ENCODE measurements around the gene SCP2D1. TPM values are rescaled to one million over a fixed set of nuclear protein-coding genes. Genes with fewer than 3 reads are reported as not detected.

The SCP2D1 gene
- total RNA-seq, 2 donors from 2014 or later = not detected

DNA sequence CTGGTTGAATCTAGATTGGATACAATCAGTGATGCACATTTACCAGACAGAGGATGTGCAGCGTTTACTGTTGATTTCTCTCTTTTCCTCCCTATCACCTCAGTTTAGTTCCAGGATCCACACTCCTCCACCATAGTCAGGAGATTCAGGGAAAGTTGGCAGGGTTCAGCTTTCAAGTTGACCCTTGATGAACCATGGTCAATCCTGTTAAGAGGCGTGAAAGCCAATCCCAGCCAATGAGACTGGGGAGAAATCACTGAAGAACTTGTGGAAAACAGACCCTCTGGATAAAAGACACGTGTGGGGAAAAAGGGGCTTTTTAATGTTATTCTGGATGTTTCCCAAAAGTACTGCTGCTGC, 19.2 kb upstream of the SCP2D1 start:
- H3K9me3 ChIP-seq (ENCODE audit: control insufficient read depth, low read length, poor library complexity, severe bottlenecking) = no peaks in the 10 kb centered on the region
- Mint-ChIP-seq H3K4me3 (peak overlapping the region; percentile 92), H3K4me1 (peaks cover 8% of the 10 kb centered on the region), H3K27me3 (peaks cover 15% of the 10 kb centered on the region), H3K27ac (peak overlapping the region; percentile 98), H3K36me3 (ENCODE audit: low read depth) (no peaks in the 10 kb centered on the region)
- ATAC-seq = no peak
- DNase-seq = no peak

DNA sequence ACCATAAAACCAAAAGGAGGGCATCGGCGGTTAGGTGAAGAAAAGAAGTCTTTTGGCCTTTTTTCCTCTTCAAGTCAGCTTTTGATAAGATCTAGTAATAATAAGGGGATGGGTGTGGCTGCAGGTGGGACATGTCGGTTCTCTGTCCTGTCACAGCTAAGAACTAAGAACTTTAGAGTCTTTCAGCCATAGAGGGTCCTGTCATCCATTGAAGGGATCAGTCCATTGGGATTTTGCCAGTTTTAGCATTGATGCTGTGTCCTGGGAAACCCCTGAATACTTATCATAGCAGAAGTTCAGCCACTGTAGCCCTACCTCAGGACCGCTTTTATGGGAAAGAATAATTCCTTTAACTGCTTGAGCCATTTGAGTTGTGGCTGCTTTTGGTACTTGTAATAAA, 18.2 kb upstream of the SCP2D1 start:
- ATAC-seq = no peak
- H3K36me3 Mint-ChIP-seq (ENCODE audit: low read depth) = no peaks in the 10 kb centered on the region
- no peak for DNase-seq
- peaks cover 8% of the 10 kb centered on the region for H3K4me1 Mint-ChIP-seq
- H3K9me3 ChIP-seq (ENCODE audit: control insufficient read depth, low read length, poor library complexity, severe bottlenecking) = no peaks in the 10 kb centered on the region
- H3K27ac Mint-ChIP-seq = peak overlapping the region; percentile 98
- H3K4me3 Mint-ChIP-seq = no peak overlapping the region
- H3K27me3 Mint-ChIP-seq = peaks cover 7% of the 10 kb centered on the region

DNA sequence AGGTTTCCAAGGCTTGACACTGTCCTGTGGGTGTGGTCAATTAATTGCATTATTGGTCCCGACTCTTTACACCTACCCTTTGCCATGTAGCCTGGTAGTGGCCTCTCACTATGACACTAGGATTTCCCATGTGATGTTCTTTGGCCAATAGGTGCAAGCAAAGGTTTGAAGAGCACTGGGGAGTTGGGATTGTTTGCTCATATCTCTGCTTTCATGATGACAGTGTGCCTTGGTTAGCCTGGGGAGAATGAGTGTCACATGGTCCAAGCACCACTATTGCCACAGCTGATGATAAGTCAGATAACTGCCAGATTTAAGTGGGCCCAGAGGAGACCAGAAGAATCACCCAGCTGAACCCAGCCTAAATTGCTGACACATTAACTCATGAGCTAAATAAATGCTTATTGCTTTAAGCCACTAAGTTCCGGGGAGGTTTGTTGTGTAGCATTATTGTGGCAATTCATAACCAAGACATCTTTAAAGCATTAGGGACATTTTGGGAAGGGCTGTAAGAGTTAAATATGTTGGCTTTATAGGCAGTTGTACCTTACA, 17.2 kb upstream of the SCP2D1 start:
- Mint-ChIP-seq H3K27ac (no peak overlapping the region), H3K4me3 (no peak overlapping the region), H3K4me1 (peaks cover 8% of the 10 kb centered on the region), H3K36me3 (ENCODE audit: low read depth) (no peaks in the 10 kb centered on the region), H3K27me3 (no peaks in the 10 kb centered on the region)
- ATAC-seq (no peak), DNase-seq (no peak)
- no peaks in the 10 kb centered on the region for H3K9me3 ChIP-seq (ENCODE audit: control insufficient read depth, low read length, poor library complexity, severe bottlenecking)

DNA sequence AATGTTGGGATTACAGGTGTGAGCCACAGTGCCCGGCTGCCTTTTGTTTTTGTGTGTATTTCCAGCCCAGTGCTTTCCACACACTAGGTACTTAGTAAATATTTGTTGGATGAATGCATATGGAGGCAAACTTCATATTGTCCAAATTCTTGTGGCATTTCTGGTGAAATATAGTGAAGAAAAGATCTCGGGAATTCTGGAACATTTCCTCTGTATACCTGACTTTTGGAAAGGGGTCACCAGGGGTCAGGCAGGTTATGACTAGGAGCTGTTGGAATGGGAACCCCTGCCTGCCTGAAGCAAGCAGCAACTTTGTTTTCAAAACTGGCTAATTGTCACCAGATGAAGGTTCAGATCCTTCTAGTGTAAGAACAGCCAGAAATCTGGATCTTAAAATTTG, 12.1 kb upstream of the SCP2D1 start:
- Mint-ChIP-seq H3K4me3 (no peak overlapping the region), H3K27ac (no peak overlapping the region), H3K36me3 (ENCODE audit: low read depth) (no peaks in the 10 kb centered on the region), H3K4me1 (no peaks in the 10 kb centered on the region), H3K27me3 (peaks cover 4% of the 10 kb centered on the region)
- H3K9me3 ChIP-seq (ENCODE audit: control insufficient read depth, low read length, poor library complexity, severe bottlenecking) = no peaks in the 10 kb centered on the region
- ATAC-seq = no peak
- DNase-seq = no peak

DNA sequence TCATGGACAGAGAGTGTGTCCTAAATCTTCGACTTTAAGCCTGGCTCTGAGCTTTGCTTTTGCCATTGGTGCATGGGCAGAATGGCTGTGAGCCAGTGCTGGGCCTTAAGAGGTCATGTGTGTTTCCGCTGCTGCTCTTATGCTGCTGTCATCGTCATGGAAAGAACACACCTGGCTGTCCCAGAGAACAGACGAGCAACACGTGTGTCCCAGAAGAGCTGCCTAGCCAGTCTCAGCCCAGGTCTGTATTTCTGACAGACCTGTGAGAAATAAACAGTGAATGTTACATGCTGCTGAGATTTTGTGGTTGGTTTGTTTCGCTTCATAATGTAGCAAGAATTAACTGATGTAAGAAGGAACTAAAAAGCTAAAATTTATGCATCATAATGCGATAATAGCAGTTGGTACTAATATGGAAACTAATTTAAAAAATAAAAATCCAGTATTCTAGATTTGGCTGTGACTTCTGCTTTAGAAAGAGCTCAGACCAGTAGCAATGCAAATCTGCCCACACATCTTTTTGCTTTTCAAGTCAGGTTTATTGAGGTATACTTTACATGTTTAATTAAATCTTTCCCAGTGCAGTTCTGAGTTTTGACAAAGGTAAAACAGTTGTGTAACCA, 11.5 kb upstream of the SCP2D1 start:
- H3K27me3 Mint-ChIP-seq = peaks cover 4% of the 10 kb centered on the region
- H3K9me3 ChIP-seq (ENCODE audit: control insufficient read depth, low read length, poor library complexity, severe bottlenecking) = no peaks in the 10 kb centered on the region
- H3K36me3 Mint-ChIP-seq (ENCODE audit: low read depth) = no peaks in the 10 kb centered on the region
- H3K4me3 Mint-ChIP-seq = no peak overlapping the region
- H3K4me1 Mint-ChIP-seq = no peaks in the 10 kb centered on the region
- ATAC-seq (no peak), DNase-seq (no peak)
- H3K27ac Mint-ChIP-seq = no peak overlapping the region

DNA sequence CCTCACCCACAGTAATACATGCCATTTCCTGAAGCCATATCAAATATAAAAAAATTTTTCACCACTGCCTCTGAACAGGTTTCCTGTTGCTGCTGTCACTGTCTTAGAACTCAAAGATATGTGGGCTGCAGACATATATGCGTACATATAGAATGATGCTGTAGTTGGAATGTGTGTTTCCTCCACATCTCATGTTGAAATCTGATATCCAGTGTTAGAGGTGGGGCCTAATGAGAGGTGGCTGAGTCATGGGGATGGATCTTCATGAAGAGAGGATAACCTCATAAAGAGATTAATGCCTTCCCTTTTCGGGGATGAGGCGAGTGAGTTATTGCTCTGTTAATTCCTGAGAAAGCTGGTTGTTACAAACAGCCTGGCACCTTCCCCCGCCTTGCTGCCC, 7.7 kb upstream of the SCP2D1 start:
- H3K9me3 ChIP-seq (ENCODE audit: control insufficient read depth, low read length, poor library complexity, severe bottlenecking) = no peaks in the 10 kb centered on the region
- ATAC-seq (no peak), DNase-seq (no peak)
- no peak overlapping the region for H3K27ac Mint-ChIP-seq
- H3K27me3 Mint-ChIP-seq = peaks cover 22% of the 10 kb centered on the region
- no peaks in the 10 kb centered on the region for H3K36me3 Mint-ChIP-seq (ENCODE audit: low read depth)
- no peaks in the 10 kb centered on the region for H3K4me1 Mint-ChIP-seq
- H3K4me3 Mint-ChIP-seq = no peak overlapping the region

DNA sequence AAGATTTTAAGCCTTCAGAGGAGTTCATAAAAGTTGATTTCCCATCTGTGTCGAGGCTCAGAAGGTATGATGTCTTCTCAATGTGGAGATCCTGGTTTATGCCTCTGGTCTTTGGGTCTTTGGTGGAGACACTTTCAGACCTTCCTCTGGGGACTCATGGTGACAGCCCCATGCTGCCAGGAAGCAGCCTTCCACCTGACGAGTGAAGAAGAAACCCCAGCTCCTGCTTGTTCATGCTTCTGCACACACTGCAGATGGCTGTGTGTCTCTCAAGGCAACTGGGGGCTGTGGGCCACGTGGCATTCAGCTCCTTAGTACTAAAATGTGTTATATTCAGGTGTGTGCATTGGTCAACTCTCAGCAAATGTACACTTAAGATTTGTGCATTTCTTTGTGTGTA, 4.9 kb upstream of the SCP2D1 start:
- H3K4me1 Mint-ChIP-seq = no peaks in the 10 kb centered on the region
- no peak for ATAC-seq
- no peaks in the 10 kb centered on the region for H3K36me3 Mint-ChIP-seq (ENCODE audit: low read depth)
- peaks cover 40% of the 10 kb centered on the region for H3K27me3 Mint-ChIP-seq
- H3K9me3 ChIP-seq (ENCODE audit: control insufficient read depth, low read length, poor library complexity, severe bottlenecking) = no peaks in the 10 kb centered on the region
- no peak overlapping the region for H3K27ac Mint-ChIP-seq
- no peak for DNase-seq
- H3K4me3 Mint-ChIP-seq = no peak overlapping the region

DNA sequence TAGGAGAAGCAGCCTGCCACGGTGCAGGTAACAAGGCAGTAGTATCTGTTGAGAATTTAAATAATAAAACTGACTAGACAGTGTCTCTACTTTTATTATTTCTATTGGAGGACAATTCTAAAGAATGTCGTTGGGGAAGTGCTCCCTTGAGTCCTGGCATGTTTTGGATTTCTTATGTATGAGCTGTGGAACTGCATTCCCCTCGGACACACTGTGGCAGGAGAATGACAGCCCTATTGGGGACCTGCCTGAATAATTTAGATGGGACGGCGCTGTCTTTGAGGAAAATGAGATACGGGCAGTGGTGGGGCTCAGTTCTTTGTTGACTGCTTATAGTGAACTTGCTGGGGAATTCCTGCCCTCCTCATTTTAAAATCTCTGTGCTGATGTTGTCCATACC, 2.4 kb upstream of the SCP2D1 start:
- DNase-seq (no peak), ATAC-seq (no peak)
- peaks cover 50% of the 10 kb centered on the region for H3K27me3 Mint-ChIP-seq
- H3K9me3 ChIP-seq (ENCODE audit: control insufficient read depth, low read length, poor library complexity, severe bottlenecking) = no peaks in the 10 kb centered on the region
- H3K27ac Mint-ChIP-seq = no peak overlapping the region
- H3K4me1 Mint-ChIP-seq = no peaks in the 10 kb centered on the region
- no peaks in the 10 kb centered on the region for H3K36me3 Mint-ChIP-seq (ENCODE audit: low read depth)
- no peak overlapping the region for H3K4me3 Mint-ChIP-seq

DNA sequence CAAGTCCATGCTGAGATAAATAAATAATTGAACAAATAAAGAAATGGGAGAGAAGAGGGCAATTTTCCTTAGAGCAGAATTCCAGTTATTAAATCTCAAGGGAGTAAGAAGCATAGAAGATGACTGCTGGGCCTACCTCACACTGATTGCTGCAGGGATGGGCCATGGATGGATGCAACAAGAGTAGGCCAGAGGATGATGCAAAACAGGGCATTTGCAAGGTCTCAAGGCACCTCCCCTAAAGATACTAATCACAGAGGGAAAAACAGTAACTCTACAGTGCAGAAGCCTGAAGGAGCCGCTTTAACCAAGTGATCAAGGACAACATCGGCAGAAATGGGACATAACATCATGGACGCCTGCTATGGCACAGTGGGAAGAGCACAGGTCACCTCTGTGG, 1.7 kb upstream of the SCP2D1 start:
- no peak for ATAC-seq
- H3K27ac Mint-ChIP-seq = no peak overlapping the region

DNA sequence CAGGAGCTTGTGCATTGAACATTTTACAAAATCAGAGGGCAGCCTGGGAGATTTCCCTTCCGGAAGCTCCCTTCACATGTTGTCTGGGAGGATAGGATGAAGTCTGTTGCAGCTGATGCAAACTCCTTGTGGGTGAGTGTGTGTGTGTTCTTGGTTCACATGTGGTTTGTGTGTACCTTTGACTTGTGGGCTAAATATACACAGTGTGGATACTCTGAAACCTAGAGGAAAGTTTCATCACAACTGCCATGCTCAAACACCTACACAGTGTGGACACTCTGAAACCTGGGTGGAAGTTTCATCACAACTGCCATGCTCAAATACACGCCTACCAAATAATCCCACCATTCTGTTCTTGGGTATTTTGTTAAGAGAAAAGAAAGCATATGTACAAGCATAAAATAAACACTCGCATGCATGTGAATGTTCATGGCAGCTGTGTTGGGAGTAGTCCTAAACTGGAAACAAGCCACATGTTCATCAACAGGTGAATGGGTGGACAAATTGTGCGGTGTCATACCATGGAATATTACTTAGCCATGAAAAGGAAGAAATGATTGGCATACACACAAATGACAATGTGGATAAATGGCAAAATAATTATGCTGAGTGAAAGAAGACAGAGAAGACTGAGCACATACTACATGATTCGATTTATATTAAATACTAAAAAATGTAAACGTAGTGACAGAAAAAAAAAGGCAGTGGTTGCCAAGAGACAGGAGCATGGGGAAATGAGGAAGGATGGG, 1.8 kb downstream of the SCP2D1 start:
- peaks cover 47% of the 10 kb centered on the region for H3K27me3 Mint-ChIP-seq
- H3K9me3 ChIP-seq (ENCODE audit: control insufficient read depth, low read length, poor library complexity, severe bottlenecking) = no peaks in the 10 kb centered on the region
- ATAC-seq = no peak
- H3K4me1 Mint-ChIP-seq = no peaks in the 10 kb centered on the region
- H3K4me3 Mint-ChIP-seq = no peak overlapping the region
- H3K36me3 Mint-ChIP-seq (ENCODE audit: low read depth) = no peaks in the 10 kb centered on the region
- DNase-seq = no peak
- no peak overlapping the region for H3K27ac Mint-ChIP-seq

More for the DNA sequence above, 1.7 kb upstream of the SCP2D1 start:
- Mint-ChIP-seq H3K4me3 (no peak overlapping the region), H3K27me3 (peaks cover 53% of the 10 kb centered on the region), H3K36me3 (ENCODE audit: low read depth) (no peaks in the 10 kb centered on the region), H3K4me1 (no peaks in the 10 kb centered on the region)
- no peaks in the 10 kb centered on the region for H3K9me3 ChIP-seq (ENCODE audit: control insufficient read depth, low read length, poor library complexity, severe bottlenecking)
- DNase-seq = no peak

DNA sequence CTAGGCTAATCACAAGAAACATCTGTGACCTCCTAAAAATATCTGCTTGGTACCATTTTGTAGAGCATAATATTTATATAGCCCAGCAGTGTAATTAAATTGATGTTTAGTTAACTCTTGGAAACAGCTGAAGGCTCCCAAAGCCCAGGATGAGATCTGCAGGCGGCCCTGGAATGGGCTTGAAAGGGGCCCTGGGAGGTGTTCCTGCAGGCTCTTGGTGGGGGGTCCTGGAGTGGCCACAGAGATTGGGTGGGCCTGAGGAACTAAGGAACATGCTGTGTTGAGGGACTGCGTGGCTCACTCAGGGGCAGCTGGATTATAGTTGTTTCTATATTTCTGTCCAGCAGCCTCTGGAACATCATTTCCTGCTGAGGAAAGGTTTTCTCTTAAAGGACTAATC, 9.2 kb downstream of the SCP2D1 start:
- Mint-ChIP-seq H3K4me1 (no peaks in the 10 kb centered on the region), H3K27ac (no peak overlapping the region), H3K27me3 (peaks cover 28% of the 10 kb centered on the region), H3K4me3 (no peak overlapping the region), H3K36me3 (ENCODE audit: low read depth) (no peaks in the 10 kb centered on the region)
- no peak for DNase-seq
- H3K9me3 ChIP-seq (ENCODE audit: control insufficient read depth, low read length, poor library complexity, severe bottlenecking) = no peaks in the 10 kb centered on the region
- ATAC-seq = no peak

DNA sequence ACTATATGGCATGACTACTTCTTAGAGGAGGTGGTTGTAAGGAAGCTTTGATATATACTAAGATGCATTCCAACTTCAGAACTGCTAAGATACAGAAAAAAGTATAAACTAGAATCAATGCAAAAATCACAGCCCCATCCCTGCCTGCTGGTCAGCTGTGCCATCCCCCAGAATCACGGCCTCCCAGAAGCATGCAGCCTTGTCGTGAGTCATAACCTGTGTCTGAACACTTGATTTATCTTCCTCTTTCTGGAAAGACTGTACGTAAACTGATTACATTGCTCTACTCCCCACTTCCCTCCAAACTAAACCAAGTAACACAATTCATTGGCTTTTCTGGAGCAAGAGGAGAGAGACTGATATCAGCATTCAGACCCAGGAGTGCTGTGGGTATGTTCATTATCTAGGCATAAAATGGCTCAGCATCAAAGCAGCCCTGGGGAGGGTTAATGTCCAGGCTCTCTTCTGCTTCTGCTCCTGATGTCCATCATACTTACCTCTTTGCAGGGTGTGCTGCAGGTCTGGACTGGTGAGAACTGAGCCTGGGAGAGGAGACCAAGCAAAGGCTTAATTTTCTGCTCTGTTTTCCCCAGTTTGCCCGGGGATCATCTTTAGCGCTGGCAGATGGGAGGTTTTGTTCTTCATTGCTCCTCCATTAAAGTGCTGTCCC, 18.4 kb downstream of the SCP2D1 start:
- H3K4me3 Mint-ChIP-seq = no peak overlapping the region
- H3K4me1 Mint-ChIP-seq = no peaks in the 10 kb centered on the region
- peaks cover 40% of the 10 kb centered on the region for H3K27me3 Mint-ChIP-seq
- DNase-seq = no peak
- no peaks in the 10 kb centered on the region for H3K36me3 Mint-ChIP-seq (ENCODE audit: low read depth)
- H3K27ac Mint-ChIP-seq = no peak overlapping the region
- no peaks in the 10 kb centered on the region for H3K9me3 ChIP-seq (ENCODE audit: control insufficient read depth, low read length, poor library complexity, severe bottlenecking)
- no peak for ATAC-seq

DNA sequence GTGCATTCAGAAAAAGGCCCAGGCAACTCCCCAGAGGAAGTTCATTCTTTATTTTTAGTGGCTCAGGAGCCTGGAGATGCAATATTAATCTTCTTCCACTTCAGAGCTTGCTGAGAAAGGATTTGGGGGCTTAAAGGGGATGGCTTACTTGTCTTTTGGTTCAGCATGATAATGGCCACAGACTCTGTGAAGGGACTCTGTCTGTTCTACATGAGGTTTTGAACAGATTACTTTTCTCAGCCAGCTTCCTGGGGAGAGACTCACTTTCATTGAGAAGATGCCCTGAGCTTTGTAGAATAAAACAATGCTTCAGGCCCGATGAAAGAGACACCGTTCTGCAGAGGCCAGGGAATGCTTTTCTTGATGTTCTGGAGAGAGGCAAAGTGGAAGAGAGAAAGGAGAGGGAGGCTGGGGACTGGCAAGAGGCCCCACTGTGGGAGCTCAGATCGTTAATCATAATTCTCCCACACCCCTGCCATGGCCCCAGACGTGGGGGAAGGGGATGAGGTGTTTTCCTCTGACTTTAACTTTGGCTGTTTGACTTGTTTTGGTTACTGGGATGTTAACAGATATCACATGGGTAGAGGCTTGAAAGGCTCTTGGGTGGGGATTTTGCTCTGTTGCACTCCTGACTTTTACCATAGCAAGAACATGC, 19.1 kb downstream of the SCP2D1 start:
- Mint-ChIP-seq H3K27ac (no peak overlapping the region), H3K36me3 (ENCODE audit: low read depth) (no peaks in the 10 kb centered on the region), H3K27me3 (peaks cover 40% of the 10 kb centered on the region), H3K4me1 (no peaks in the 10 kb centered on the region), H3K4me3 (no peak overlapping the region)
- ATAC-seq (no peak), DNase-seq (no peak)
- H3K9me3 ChIP-seq (ENCODE audit: control insufficient read depth, low read length, poor library complexity, severe bottlenecking) = no peaks in the 10 kb centered on the region
